SK-N-SH (cell line): Measurements from ENCODE around the gene NPAT. TPM values are rescaled to one million over a fixed set of nuclear protein-coding genes. Genes with fewer than 3 reads are reported as not detected.

Experiments
- CTCF ChIA-PET: fragments of 300-600, 350-600 bp; formaldehyde crosslinking; extraction: SDS; loops from one replicate; lab custom pipeline; 2021; lab: Yijun Ruan, JAX
- POLR2A ChIA-PET: fragments of 350-600 bp; sonication (Branson Sonifier 250); formaldehyde crosslinking; extraction: SDS; loops from one replicate; lab custom pipeline; 2020; ENCODE audit warnings: antibody characterized with exemption, inconsistent platforms; lab: Yijun Ruan, JAX
- DNase-seq: peaks from one replicate; pipeline ENCODE4 v3.0.0; 2012
- H2AFZ ChIP-seq: fragments of 200-600 bp; sonication (generic); 2 replicates; pipeline ENCODE4 v1.8.1; 2016; ENCODE audit warnings: antibody characterized with exemption, mild to moderate bottlenecking, low read depth
- H3F3A ChIP-seq: fragments of 200-600 bp; sonication (generic); replicated peaks from 2 replicates; pipeline ENCODE3; 2016; ENCODE audit warnings: antibody characterized with exemption, mild to moderate bottlenecking; ENCODE audit not compliant: insufficient read depth
- H3K27ac ChIP-seq, 2 experiments: fragments of 200-500 bp in 1 of 2; fragments of 200-600 bp in 1 of 2; sonication (Bioruptor generic) in 1 of 2; sonication (generic), shearing (Covaris generic) in 1 of 2; 2 replicates each; pipeline versions ENCODE4 v1.5.1 to v1.6.1; 2014 to 2016; ENCODE audit warnings: low read depth in 2 of 2, inconsistent platforms in 1 of 2, low read length in 1 of 2, mild to moderate bottlenecking in 1 of 2, mixed read lengths in 1 of 2
- H3K27me3 ChIP-seq: fragments of 200-600 bp; sonication (generic), shearing (Covaris generic); 2 replicates; pipeline ENCODE4 v1.6.1; 2016; ENCODE audit warnings: mixed run types; ENCODE audit not compliant: insufficient read depth
- H3K36me3 ChIP-seq, 2 experiments: fragments of 200-500 bp in 1 of 2; fragments of 200-600 bp in 1 of 2; sonication (Bioruptor generic) in 1 of 2; sonication (generic) in 1 of 2; replicated peaks in 1 of 2; 2 replicates each; pipeline versions ENCODE3 to v1.5.1; 2014 to 2016; ENCODE audit warnings: low read length in 1 of 2, mild to moderate bottlenecking in 1 of 2; ENCODE audit not compliant: insufficient read depth in 2 of 2, control insufficient read depth in 1 of 2
- H3K4me1 ChIP-seq, 2 experiments: fragments of 200-500 bp in 1 of 2; fragments of 200-600 bp in 1 of 2; sonication (Bioruptor generic) in 1 of 2; sonication (generic), shearing (Covaris generic) in 1 of 2; 2 replicates each; pipeline versions ENCODE4 v1.5.1 to v1.6.1; 2014 to 2016; ENCODE audit warnings: low read depth in 1 of 2, low read length in 1 of 2, mixed run types in 1 of 2; ENCODE audit not compliant: insufficient read depth in 2 of 2, control insufficient read depth in 1 of 2
- H3K4me2 ChIP-seq: fragments of 200-600 bp; sonication (generic), shearing (Covaris generic); 2 replicates; pipeline ENCODE4 v1.6.1; 2017; ENCODE audit warnings: mixed run types
- H3K4me3 ChIP-seq, 2 experiments: fragments of 200-500 bp in 1 of 2; fragments of 200-600 bp in 1 of 2; sonication (Bioruptor generic) in 1 of 2; sonication (generic), shearing (Covaris generic) in 1 of 2; 2 replicates each; pipeline versions ENCODE4 v1.5.1 to v1.8.1; 2014 to 2016; ENCODE audit warnings: low read depth in 2 of 2, inconsistent platforms in 1 of 2, low read length in 1 of 2, mild to moderate bottlenecking in 1 of 2, mixed read lengths in 1 of 2, moderate library complexity in 1 of 2
- H3K79me2 ChIP-seq: fragments of 200-600 bp; sonication (generic); 2 replicates; pipeline ENCODE4 v1.8.1; 2017; ENCODE audit warnings: mild to moderate bottlenecking; ENCODE audit not compliant: insufficient read depth
- H3K9ac ChIP-seq: fragments of 200-600 bp; sonication (generic); 2 replicates; pipeline ENCODE4 v1.6.1; 2017; ENCODE audit warnings: mixed run types
- H3K9me2 ChIP-seq: fragments of 200-600 bp; sonication (generic); 2 replicates; pipeline ENCODE4 v1.6.1; 2017; ENCODE audit warnings: mixed run types
- H3K9me3 ChIP-seq: fragments of 200-600 bp; sonication (generic); 2 replicates; pipeline ENCODE4 v1.6.1; 2017; ENCODE audit warnings: mixed run types, mild to moderate bottlenecking, moderate library complexity
- H4K20me1 ChIP-seq: fragments of 200-600 bp; sonication (generic); 2 replicates; pipeline ENCODE4 v1.6.1; 2017; ENCODE audit warnings: mild to moderate bottlenecking, mixed run types; ENCODE audit not compliant: insufficient read depth
- CTCF ChIP-seq: fragments of 200-600 bp; sonication (generic); IDR thresholded peaks from 2 replicates; pipeline ENCODE4 v1.6.1; 2017; ENCODE audit warnings: antibody characterized with exemption, mild to moderate bottlenecking, moderate library complexity
- NFIC ChIP-seq: IDR thresholded peaks from 2 replicates; pipeline ENCODE4 v1.4.0; 2012; ENCODE audit warnings: borderline replicate concordance
- NRF1 ChIP-seq: IDR thresholded peaks from 2 replicates; pipeline ENCODE4 v1.6.1; 2012; ENCODE audit warnings: low read depth, mild to moderate bottlenecking, low read length
- PBX3 ChIP-seq: IDR thresholded peaks from 2 replicates; pipeline ENCODE4; 2012
- RAD21 ChIP-seq: IDR thresholded peaks from 2 replicates; pipeline ENCODE4 v1.6.1; 2012; ENCODE audit warnings: mild to moderate bottlenecking, low read length
- RXRA ChIP-seq: IDR thresholded peaks from 2 replicates; pipeline ENCODE4 v1.4.0; 2012; ENCODE audit warnings: low read depth, mild to moderate bottlenecking, borderline replicate concordance
- SIN3A ChIP-seq: IDR thresholded peaks from 2 replicates; pipeline ENCODE4 v1.6.1; 2012; ENCODE audit warnings: low read depth, mild to moderate bottlenecking, low read length, moderate library complexity, borderline replicate concordance
- TCF12 ChIP-seq: IDR thresholded peaks from 2 replicates; pipeline ENCODE4 v1.4.0; 2012
- TEAD4 ChIP-seq: IDR thresholded peaks from 2 replicates; pipeline ENCODE4 v1.4.0; 2012; ENCODE audit warnings: mild to moderate bottlenecking, borderline replicate concordance; ENCODE audit not compliant: insufficient read depth
- USF1 ChIP-seq: IDR thresholded peaks from 2 replicates; pipeline ENCODE4 v1.4.0; 2012; ENCODE audit warnings: low read depth, borderline replicate concordance
- WGBS: methylation state at CpG from one replicate; pipeline ENCODE4 v1.1.6; 2017; ENCODE audit warnings: low lambda C conversion rate; 5-methylcytosine and 5-hydroxymethylcytosine counted together
- polyA plus RNA-seq, 3 experiments: library from polyadenylated mRNA; depleted of rRNA; stranded (reverse); fragments of >200 nt; gene quantifications; 2 replicates each; pipeline ENCODE4 v1.2.3, GENCODE V29; 2012
- TF ChIP-seq, protein P1 (sequence below): IDR thresholded peaks from 2 replicates; pipeline ENCODE4 v1.6.1; 2012; ENCODE audit warnings: mild to moderate bottlenecking, low read depth, low read length, moderate library complexity
- TF ChIP-seq, protein P2 (sequence below): fragments of 150-350 bp; IDR thresholded peaks from 2 replicates; pipeline ENCODE4 v1.6.1; 2017; ENCODE audit warnings: antibody characterized with exemption, low read length, low read depth, borderline replicate concordance

The NPAT gene
- polyA plus RNA-seq, 1 of the 3 experiments (the other 2 are of a cell fraction): 2.1 TPM

- TF ChIP-seq PBX3 (no peak), RXRA (no peak), TEAD4 (no peak)
These were observed 47.1 kb upstream of the NPAT start (continued) for GRCh38 chr11:108269583-108269982.

- H3K4me2 ChIP-seq: no peak overlapping the region
- no peaks in the 10 kb centered on the region for H3K9me2 ChIP-seq
- no peaks in the 10 kb centered on the region for H3F3A ChIP-seq
- no peaks in the 10 kb centered on the region for H4K20me1 ChIP-seq
- no peak overlapping the region for H3K4me3 ChIP-seq
- peaks cover 64 to 70% of the 10 kb centered on the region in 2 experiments for H3K36me3 ChIP-seq
- no peaks in the 10 kb centered on the region; a peak in 1 of 4 replicates for H3K4me1 ChIP-seq
- TF ChIP-seq TEAD4 (no peak), TCF12 (peak; percentile 29; the same call in 1 of the 2 replicates), CTCF (no peak)
- TF ChIP-seq, protein P1, sequence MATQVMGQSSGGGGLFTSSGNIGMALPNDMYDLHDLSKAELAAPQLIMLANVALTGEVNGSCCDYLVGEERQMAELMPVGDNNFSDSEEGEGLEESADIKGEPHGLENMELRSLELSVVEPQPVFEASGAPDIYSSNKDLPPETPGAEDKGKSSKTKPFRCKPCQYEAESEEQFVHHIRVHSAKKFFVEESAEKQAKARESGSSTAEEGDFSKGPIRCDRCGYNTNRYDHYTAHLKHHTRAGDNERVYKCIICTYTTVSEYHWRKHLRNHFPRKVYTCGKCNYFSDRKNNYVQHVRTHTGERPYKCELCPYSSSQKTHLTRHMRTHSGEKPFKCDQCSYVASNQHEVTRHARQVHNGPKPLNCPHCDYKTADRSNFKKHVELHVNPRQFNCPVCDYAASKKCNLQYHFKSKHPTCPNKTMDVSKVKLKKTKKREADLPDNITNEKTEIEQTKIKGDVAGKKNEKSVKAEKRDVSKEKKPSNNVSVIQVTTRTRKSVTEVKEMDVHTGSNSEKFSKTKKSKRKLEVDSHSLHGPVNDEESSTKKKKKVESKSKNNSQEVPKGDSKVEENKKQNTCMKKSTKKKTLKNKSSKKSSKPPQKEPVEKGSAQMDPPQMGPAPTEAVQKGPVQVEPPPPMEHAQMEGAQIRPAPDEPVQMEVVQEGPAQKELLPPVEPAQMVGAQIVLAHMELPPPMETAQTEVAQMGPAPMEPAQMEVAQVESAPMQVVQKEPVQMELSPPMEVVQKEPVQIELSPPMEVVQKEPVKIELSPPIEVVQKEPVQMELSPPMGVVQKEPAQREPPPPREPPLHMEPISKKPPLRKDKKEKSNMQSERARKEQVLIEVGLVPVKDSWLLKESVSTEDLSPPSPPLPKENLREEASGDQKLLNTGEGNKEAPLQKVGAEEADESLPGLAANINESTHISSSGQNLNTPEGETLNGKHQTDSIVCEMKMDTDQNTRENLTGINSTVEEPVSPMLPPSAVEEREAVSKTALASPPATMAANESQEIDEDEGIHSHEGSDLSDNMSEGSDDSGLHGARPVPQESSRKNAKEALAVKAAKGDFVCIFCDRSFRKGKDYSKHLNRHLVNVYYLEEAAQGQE: no peak
- CTCF ChIA-PET: interaction anchor here (1.2 kb wide), 1 partner anchor 30 kb away, joined by 5 read pairs; the partner anchor contains the start of genes ATM and NPAT
- no peaks in the 10 kb centered on the region for H3K9me3 ChIP-seq
- H2AFZ ChIP-seq: no peak overlapping the region
- 74% methylated on average over 1 of the region's 1 CpG for WGBS
- H3K9ac ChIP-seq: no peak overlapping the region
- no peak overlapping the region for H3K27ac ChIP-seq
- POLR2A ChIA-PET: no interaction called here
- H3K79me2 ChIP-seq: no peaks in the 10 kb centered on the region
- DNase-seq: no peak
- no peaks in the 10 kb centered on the region for H3K27me3 ChIP-seq
These were observed 30.7 kb upstream of the NPAT start for GRCh38 chr11:108253176-108253575.

- Histone ChIP-seq H3F3A (no peaks in the 10 kb centered on the region), H3K4me3 (no peak overlapping the region), H3K9ac (no peak overlapping the region), H3K79me2 (no peaks in the 10 kb centered on the region), H4K20me1 (no peaks in the 10 kb centered on the region), H3K9me2 (no peaks in the 10 kb centered on the region), H3K4me1 (no peaks in the 10 kb centered on the region; a peak in 1 of 4 replicates), H3K27me3 (no peaks in the 10 kb centered on the region), H3K4me2 (no peak overlapping the region), H3K9me3 (no peaks in the 10 kb centered on the region), H3K27ac (no peak overlapping the region), H3K36me3 (peaks cover 49 to 53% of the 10 kb centered on the region in 2 experiments), H2AFZ (no peak overlapping the region)
- CTCF ChIA-PET: no interaction called here
- no peak for DNase-seq
- 100% methylated on average over 2 of the region's 2 CpGs for WGBS
- POLR2A ChIA-PET: no interaction called here
- TF ChIP-seq NFIC: no peak
- TF ChIP-seq PBX3: no peak
- no peak for TF ChIP-seq SIN3A
- no peak for TF ChIP-seq USF1
- TF ChIP-seq NRF1: no peak
- TF ChIP-seq CTCF: no peak
- TF ChIP-seq, protein P2, sequence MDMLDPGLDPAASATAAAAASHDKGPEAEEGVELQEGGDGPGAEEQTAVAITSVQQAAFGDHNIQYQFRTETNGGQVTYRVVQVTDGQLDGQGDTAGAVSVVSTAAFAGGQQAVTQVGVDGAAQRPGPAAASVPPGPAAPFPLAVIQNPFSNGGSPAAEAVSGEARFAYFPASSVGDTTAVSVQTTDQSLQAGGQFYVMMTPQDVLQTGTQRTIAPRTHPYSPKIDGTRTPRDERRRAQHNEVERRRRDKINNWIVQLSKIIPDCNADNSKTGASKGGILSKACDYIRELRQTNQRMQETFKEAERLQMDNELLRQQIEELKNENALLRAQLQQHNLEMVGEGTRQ: no peak
- TF ChIP-seq RAD21: no peak
These were observed 24.4 kb upstream of the NPAT start for GRCh38 chr11:108246885-108247284.
